Measurements from ENCODE around the gene PDE2A.

- TF ChIP-seq FOXP2 (optimal IDR thresholded peaks at IDR 0.05; ENCODE audit: control extremely low read depth, extremely low read length, insufficient read depth), result no peak
- TF ChIP-seq POLR2AphosphoS5 (IDR thresholded peaks at IDR 0.05; ENCODE audit: borderline replicate concordance, low read depth, low read length), result no peak
- TF ChIP-seq EZH2 (IDR thresholded peaks at IDR 0.05), result no peak
These were observed 1.5 kb downstream of the PDE2A start for GRCh38 chr11:72672597-72673238.
